Non-pigmented ciliary epithelial cell (primary cell): Measurements from ENCODE around the gene NRXN2.

ENCODE experiments used
- DNase-seq: peaks from one replicate; pipeline ENCODE4 v3.0.0-alpha.2; 2010; ENCODE audit warnings: low read depth

NRXN2 gene

DNA sequence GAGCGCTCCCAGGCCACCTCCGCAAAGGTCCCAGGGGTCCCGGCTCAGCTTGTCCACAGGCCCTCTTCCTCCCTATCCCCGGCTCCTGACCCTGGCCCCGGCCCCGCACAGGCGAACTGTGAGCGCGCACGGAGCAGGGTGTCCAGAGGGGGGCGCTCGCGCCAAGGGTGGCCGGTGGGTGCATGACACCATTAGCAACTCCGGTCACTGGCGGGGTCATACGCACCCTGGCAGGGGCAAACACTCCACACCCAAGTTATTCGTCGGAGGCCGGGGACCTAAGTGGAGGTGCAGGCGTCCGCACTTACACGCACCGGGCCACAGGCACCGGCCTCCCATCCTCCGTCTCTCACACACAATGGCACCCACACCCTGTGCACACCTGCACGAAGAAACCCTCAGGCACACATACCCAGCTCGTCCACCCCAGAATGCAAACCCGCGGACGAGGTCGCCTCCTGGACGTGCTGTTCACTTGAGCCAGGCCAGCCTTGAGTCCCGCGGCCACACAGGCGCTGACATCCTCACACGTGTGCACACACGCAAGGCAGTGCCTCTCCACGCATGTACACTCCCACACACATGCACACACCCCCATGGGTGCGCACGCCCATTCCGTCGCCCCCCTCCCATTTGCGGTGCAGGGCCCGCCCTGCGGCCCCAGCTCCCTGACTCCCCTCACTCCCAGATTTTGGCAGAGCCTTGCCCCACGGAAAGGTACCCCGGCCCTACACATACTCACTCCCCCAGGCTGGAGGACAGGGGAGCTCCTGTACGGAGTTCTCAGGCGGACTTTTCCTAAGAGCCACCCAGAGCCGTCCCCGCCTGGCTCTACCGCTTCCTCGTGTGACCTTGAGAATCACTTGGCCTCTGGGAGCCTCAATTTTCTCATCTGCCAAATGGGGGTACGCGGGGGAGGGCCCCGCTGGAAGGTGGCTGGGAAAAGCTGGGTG lies 20.9 kb upstream of the NRXN2 start, which contains the start of gene RASGRP2:
Gene RASGRP2, minus strand, starts transcription at position 552 of the 953 bp plus-strand sequence. CDS start 1,276 bp downstream, outside the sequence.
- no peak for DNase-seq

DNA sequence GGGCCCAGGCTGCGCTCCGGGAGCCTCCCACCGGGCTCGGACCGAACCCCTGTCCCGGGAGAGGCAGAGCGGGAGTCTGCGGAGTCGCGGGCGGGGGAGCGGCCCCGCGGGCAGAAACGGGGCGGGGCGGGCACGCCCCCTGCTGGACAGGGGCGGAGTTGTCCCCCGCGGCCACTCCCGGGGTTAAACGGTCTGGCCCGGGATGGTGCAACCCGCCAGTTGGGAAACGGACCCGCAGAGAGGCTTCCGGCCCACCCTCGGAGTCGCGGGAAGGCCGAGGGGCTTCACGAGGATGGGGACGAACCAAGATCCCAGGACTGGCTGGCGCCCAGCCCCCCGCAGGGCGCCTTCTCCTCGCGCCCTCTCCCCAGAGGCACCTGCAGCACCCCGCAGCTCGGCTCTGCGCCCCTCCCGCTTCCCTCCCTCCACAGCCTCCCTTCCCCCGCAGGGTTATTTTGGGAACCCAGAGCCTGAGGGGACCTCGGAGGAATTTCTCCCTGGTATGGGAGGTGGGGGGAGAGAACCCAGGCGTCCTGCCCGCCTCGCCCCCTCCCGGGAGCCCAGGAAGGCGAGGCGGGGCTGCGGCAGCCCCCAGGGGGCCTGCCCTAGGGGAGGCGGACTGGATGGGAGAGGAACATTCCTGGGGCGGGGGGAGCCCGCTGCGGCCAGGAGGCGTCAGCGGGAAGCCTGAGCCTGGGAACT lies 20.0 kb upstream of the NRXN2 start:
- DNase-seq, result no peak

GRCh38 chr11:64742087-64742888 lies 19.3 kb upstream of the NRXN2 start:
- DNase-seq, result no peak

DNA sequence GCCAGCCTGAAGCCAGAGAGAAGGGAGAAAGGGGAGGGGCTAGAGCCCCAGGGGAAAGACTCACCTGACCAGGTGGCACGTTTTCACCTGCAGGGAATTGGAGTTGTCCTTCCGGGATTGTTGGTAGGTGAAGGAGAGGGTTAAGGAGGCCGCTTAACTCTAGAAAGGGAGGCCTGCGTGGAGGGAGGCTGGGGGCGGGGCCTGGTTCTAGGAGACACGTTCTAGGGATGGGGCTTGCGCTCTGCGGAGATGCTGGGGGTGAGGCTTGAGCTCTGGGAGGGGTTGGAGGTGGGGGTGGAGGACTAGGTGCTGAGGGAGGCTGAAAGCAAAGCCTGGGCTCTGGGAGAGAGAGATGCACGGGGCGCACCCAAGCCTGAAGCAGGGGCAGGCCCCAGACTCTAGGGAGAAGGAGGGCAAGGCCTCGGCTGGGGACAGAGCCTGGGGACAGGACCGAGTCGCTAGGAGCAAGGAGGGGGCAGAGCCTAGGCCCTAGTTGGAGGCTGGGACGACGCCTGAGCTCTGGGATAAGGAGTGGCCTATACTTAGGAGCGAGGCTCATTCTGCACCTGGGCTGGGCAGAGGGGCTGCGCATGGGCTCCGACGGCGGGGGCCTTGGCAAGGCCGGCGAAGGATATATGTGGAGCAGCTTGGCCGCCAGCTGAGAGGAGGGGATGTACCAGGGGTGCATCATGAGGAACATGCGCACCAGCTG lies 18.5 kb upstream of the NRXN2 start:
- DNase-seq, result no peak

GRCh38 chr11:64739871-64740270 lies 16.9 kb upstream of the NRXN2 start:
- no peak for DNase-seq

- DNase-seq, result no peak
Observed at GRCh38 chr11:64736654-64737053, 13.7 kb upstream of the NRXN2 start.

DNA sequence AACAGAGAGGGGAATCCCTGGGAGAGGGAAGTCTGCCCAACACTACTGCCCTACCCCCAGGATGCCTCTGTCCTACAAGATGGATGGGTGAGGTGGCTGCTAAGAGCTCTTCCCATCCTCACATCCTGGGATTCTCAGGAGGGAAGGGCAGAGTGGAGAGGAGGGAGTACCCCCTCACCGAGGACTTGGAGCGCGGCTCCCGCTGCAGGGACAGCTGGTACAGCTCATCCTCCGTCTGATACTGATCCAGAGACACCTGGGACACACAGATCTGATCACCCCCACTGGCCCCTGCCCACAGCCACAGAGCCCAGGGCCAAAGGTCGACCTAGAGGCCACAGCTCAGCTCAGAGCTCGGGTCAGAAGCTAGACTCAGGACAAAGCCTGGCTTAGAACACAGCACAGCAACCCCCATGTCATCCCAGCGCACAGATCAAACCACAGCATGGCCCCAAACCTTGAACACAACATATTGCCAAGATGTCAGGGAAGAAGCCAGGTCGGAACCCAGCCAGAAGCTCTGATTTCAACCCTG lies 12.8 kb upstream of the NRXN2 start:
- no peak for DNase-seq

- DNase-seq, result no peak
Observed at GRCh38 chr11:64734811-64735724, 12.1 kb upstream of the NRXN2 start.

DNA sequence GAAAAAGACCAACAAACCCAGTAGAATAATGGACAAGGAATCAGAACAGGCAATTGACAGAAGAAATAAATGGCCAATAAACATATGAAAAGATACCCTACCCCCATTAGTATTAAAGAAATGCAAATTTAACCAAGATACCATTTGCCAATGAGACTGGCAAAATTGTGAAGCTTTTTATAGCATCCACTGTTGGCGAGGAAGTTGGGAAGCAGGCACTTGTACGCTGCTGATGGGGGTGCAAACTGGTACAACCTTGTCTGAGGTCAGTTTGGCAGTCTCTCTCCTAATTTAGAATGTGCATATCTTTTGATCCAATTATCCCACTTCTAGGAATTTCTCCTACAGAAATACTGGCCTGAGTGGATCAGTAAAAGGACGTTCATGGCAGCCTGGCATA lies 8.6 kb upstream of the NRXN2 start:
- no peak for DNase-seq

DNA sequence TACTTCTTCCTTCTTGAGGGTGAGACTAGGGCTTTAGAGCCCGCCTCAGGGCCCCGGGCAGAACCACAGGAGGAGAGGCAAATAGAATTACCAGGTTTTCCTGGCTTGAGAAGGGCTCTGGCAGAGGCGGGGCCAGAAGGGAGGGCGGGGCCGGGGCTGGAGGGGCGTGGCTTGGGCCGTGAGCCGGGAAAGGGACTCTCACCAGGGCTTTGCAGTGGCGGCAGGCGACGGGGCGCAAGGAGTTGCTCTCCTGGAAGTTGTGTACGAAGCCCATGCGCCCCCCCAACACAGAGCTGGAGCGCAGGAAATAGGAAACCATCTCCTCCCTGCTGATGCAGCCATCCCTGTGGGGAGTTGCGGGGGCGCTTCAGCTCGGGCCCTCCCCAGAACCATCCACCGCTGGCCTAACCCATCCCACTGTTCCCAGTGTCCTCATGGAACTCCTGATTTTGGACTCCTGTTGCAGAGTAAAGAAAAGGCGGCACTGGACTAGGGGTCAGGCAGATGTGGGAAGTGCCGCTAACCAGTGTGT lies 6.9 kb upstream of the NRXN2 start:
- DNase-seq, result no peak

DNA sequence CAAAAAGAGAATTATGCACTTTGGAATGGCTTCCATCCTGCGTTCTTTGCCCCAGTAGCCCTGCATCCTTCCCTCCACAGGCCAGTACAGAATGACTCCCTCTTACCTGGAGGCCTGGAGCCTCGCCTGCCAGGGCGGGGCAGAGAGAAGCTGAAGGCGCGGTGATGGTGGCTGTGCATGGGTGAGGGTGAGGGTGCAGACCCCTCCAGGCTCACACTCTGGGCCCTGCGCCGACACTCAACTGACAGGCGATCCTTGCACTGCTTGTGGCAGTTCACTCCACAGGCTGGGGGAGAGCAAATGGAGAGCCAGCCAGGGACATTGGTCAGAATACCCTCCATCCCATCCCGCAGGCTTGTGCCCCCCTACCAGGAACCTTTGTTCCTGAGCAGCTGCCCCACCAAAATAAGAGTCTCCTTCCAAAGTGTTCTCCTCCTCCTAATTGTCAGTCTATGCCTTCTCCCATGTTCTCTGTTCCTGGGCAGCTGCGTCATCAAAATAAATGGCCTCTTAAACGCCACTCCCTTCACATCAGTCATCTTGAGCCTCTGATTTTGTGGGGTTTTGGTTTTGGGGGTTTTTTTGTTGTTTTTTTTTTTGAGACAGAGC lies 5.9 kb upstream of the NRXN2 start:
- DNase-seq, result no peak

DNA sequence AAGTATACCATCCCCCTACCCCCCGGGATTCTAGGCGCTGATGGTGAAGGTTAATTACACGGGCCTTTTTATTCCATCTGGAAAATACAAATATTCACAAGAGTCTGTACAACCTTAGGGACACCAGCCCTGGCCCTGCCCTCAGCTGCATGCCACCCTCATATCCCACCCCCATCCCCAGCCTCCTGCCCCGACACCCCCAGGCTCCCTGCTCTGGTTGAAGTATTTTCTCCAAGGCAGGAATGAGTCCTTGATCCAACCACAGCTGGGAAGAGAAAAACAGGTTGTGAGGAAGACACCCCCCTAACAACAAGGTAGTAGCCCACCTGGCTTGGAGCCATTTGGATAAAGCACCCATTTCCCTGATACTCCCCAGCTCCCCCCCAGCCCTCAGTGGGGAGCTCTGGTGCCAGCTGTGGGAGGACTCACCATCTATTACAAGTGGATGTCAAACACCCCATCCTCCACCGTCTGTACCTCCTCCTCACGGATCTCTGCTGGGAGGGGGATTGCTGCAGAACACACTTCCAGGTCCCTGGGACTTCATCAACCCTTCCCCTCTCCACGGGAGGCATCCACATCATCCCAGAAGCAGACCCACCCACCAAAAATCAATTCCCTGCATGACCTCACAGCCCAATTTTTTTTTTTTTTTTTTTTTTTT lies 4.0 kb upstream of the NRXN2 start:
- DNase-seq, result no peak

DNA sequence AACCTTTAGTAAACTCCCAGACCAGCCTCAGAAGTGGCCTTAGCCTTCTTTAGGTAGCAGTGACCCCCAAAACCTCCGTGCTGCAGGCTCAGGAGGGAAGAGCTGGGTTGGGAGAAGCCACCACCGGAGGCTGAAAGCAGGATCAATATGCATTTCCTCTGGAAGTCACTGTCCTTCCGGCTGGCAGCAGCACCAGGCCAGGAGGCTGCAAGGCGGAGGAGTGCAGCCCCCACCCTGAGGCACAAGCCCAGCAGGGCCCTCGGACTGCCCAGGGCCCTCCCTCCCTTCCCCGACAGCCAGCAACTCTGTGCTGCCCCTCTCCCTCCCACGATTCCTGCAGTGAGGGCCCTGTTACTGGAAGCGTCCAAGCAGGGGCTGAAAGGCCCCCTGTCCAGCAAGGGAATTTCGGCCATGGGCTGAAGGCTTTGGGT lies 3.2 kb upstream of the NRXN2 start:
- no peak for DNase-seq

DNA sequence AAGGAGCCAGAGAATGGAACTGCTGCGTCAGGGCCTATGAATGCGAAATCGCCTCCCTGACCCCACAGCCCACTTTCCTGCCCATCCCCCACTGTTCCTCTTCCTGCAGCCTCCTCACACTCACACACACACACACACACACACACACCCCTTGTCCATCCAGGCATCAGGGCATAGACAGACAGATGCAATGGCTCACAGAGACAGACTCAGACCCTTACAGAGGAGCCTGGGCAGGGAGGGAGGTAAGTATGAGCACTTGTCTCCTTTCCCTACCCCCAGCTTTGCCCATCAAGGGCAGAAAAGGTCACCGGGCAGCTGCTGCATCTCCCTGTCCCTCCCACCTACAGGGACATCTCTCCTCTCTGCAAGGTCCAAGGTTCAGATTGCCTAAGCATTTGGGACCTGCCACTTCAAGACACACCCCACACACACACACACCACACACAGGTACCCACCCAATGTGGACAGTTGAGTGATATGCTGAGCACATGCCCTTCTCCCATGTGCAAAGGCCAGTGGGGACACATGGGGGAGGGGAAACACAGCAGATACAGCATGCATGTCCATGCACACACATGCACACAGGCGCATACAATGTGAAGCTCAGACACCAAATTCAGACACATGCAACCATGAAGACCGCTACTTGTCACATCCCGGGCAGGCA lies 2.0 kb upstream of the NRXN2 start:
- no peak for DNase-seq

DNA sequence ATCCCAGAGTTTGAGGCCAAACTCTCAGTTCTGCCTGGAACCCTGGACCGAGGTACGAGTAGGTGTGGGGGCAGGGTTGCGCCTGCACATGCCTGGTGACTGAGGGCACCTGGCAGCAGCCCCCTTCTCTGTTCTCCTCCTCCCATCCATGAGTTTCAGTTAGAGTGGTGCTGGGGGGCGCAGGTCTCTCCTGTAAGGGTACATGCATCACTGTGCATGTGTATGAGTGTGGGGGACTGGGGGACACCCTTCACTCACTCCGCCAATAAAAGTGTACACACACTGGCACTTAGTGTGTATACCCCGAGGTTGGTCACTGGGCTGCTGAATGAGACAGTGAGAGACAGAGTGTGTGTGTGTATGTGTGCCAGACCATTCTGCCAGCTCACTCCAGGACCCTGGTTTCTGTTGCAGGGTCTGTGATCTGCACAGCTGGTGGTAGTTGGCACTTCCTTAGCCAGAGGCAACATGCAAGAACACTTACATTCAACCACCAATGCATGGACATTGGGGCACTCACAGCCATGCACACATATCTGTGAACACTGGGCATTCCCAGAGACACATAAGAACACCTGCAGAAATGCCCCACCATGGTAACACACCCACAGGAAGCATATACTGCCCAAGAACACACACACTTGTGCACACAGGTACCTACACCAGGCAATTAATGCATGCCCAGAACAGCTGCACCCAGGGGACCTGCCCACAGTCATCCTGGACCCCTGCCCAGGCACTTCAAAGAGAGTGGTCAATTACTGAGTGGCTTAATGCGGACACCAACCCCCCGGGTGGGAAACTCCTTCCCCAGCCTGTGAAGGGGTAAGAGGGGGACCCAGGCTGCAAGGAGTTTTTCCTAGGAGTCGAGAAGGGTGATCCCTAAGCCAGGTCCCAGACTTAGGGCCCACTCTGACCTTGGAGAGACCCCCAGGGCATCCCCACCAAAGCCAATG lies 1.2 kb upstream of the NRXN2 start:
- no peak for DNase-seq

- DNase-seq, result no peak
Observed at GRCh38 chr11:64722141-64723065, 594 bp downstream of the NRXN2 start.
